HG03108 (cell line): ENCODE results near the gene MEA1.

ENCODE experiments used
- ATAC-seq: cut with Tn5 transposase; IDR thresholded peaks from one replicate; pipeline ENCODE4 v1.9.1; 2021; ENCODE audit warnings: moderate library complexity; ENCODE audit not compliant: unreplicated experiment

The MEA1 gene

GRCh38 chr6:42978487-42978838, 35.3 kb downstream of the MEA1 start:
- peak; percentile 27 for ATAC-seq

- no peak for ATAC-seq
Observed at GRCh38 chr6:42974919-42975505, 38.7 kb downstream of the MEA1 start.

GRCh38 chr6:42973926-42974325, 39.8 kb downstream of the MEA1 start:
- no peak for ATAC-seq

- ATAC-seq, result no peak
Observed at GRCh38 chr6:42971746-42972327, 41.9 kb downstream of the MEA1 start.

GRCh38 chr6:42970871-42971612, 42.7 kb downstream of the MEA1 start:
- no peak for ATAC-seq

GRCh38 chr6:42969934-42970333, 43.8 kb downstream of the MEA1 start:
- ATAC-seq, result no peak

- no peak for ATAC-seq
Observed at GRCh38 chr6:42969431-42969830, 44.3 kb downstream of the MEA1 start.

GRCh38 chr6:42968783-42969182, 45.0 kb downstream of the MEA1 start:
- ATAC-seq, result no peak

GRCh38 chr6:42968126-42968701, 45.5 kb downstream of the MEA1 start:
- no peak for ATAC-seq

GRCh38 chr6:42967228-42967627, 46.5 kb downstream of the MEA1 start:
- no peak for ATAC-seq

GRCh38 chr6:42966571-42966970, 47.2 kb downstream of the MEA1 start:
- ATAC-seq, result no peak

GRCh38 chr6:42963855-42964605, 49.7 kb downstream of the MEA1 start:
- ATAC-seq, result no peak

GRCh38 chr6:42963179-42963854, 50.4 kb downstream of the MEA1 start:
- ATAC-seq, result no peak

- ATAC-seq, result no peak
Observed at GRCh38 chr6:42962502-42963178, 51.1 kb downstream of the MEA1 start.

GRCh38 chr6:42962096-42962495, 51.6 kb downstream of the MEA1 start:
- no peak for ATAC-seq
